Activated CD4-positive, alpha-beta T cell treated with anti-CD3 and anti-CD28 coated beads, Interleukin-2, amount 10 ng/mL, durations not matched to agents 24 days and 14 days (primary cell): Measurements from ENCODE around the gene CAPN8. TPM values are rescaled to one million over a fixed set of nuclear protein-coding genes. Genes with fewer than 3 reads are reported as not detected.

Source experiments
- DNase-seq: peaks from one replicate; pipeline ENCODE4 v3.0.0; 2022
- H3K27ac Mint-ChIP-seq: one replicate; pipeline ENCODE4 v1.8.0; 2022; ENCODE audit warnings: mild to moderate bottlenecking, mixed read lengths
- H3K27me3 Mint-ChIP-seq: one replicate; pipeline ENCODE4 v1.8.0; 2022; ENCODE audit warnings: mixed read lengths
- H3K36me3 Mint-ChIP-seq: one replicate; pipeline ENCODE4 v1.8.0; 2022; ENCODE audit warnings: low read depth, mild to moderate bottlenecking, mixed read lengths
- H3K4me1 Mint-ChIP-seq: one replicate; pipeline ENCODE4 v1.8.0; 2021; ENCODE audit warnings: mixed read lengths
- H3K4me3 Mint-ChIP-seq: one replicate; pipeline ENCODE4 v1.8.0; 2022; ENCODE audit warnings: mild to moderate bottlenecking, moderate library complexity, mixed read lengths
- H3K9me3 Mint-ChIP-seq: one replicate; pipeline ENCODE4 v1.8.0; 2021; ENCODE audit warnings: mixed read lengths
- intact Hi-C: fragments of 100-400 bp; cut with micrococcal nuclease; formaldehyde crosslinking; loops from one replicate; pipeline ENCODE4 v1.15.1; 2023
- total RNA-seq: library from RNA; stranded (reverse); gene quantifications from 2 replicates; pipeline ENCODE4 v1.2.3, GENCODE V29; 2022

The CAPN8 gene
- total RNA-seq, 1 donor from 2014 or later, result not detected

DNA sequence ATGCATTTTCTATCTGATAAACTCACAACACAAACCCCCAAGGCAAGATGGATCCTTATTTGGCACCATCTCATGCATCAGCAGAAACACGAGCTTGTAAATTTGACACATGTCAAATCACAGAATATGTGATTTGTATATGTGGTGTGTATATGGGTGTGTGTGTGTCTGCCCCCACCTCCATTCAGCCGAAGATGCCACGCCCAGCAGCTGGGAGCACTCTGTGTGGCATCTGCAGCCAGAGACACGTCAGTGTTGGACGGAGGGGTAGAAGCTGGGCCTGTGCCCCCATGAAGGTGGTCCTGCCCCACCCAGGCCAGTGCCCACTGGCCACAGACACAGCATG, 108.4 kb downstream of the CAPN8 start:
- Mint-ChIP-seq H3K36me3 (no peaks in the 10 kb centered on the region), H3K4me1 (no peaks in the 10 kb centered on the region), H3K4me3 (no peak overlapping the region), H3K27me3 (no peaks in the 10 kb centered on the region), H3K9me3 (no peaks in the 10 kb centered on the region), H3K27ac (no peak overlapping the region)
- no peak for DNase-seq
- intact Hi-C loops, result no loop called here

- Mint-ChIP-seq H3K36me3 (no peaks in the 10 kb centered on the region), H3K4me3 (no peak overlapping the region), H3K27ac (no peak overlapping the region), H3K27me3 (no peaks in the 10 kb centered on the region), H3K4me1 (no peaks in the 10 kb centered on the region), H3K9me3 (no peaks in the 10 kb centered on the region)
- peak; percentile 80 for DNase-seq
- intact Hi-C loops, result no loop called here
Observed at GRCh38 chr1:223556414-223557129, 108.9 kb downstream of the CAPN8 start.

- no peaks in the 10 kb centered on the region for H3K9me3 Mint-ChIP-seq
- no peaks in the 10 kb centered on the region for H3K4me1 Mint-ChIP-seq
- intact Hi-C loops, result no loop called here
- H3K4me3 Mint-ChIP-seq, result no peak overlapping the region
- H3K27me3 Mint-ChIP-seq, result peaks cover 3% of the 10 kb centered on the region
- no peak for DNase-seq
- H3K27ac Mint-ChIP-seq, result no peak overlapping the region
- no peaks in the 10 kb centered on the region for H3K36me3 Mint-ChIP-seq
Observed at GRCh38 chr1:223553957-223554356, 111.5 kb downstream of the CAPN8 start.

DNA sequence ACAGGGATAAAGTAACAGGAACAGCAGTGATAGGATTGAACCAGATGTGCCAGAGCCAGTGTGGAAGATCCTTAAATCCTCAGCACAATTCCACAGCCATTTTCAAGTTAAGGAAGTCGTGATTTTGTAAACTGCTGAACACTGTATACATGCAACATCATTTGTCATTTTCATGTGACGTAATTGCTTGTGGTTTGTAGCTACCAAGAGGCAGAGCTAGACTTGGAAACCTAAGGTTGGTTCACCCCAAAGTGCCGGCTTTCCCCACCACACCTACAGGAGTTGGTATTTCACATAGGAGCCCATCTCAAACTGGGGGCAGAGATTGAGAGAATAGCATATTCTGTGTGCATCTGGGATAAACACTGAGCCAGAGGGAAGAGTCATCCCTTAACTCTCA, 113.9 kb downstream of the CAPN8 start:
- Mint-ChIP-seq H3K27me3 (peaks cover 10% of the 10 kb centered on the region), H3K4me1 (no peaks in the 10 kb centered on the region), H3K36me3 (no peaks in the 10 kb centered on the region), H3K4me3 (no peak overlapping the region), H3K27ac (no peak overlapping the region), H3K9me3 (peaks cover 4% of the 10 kb centered on the region)
- intact Hi-C loops, result no loop called here
- DNase-seq, result no peak

DNA sequence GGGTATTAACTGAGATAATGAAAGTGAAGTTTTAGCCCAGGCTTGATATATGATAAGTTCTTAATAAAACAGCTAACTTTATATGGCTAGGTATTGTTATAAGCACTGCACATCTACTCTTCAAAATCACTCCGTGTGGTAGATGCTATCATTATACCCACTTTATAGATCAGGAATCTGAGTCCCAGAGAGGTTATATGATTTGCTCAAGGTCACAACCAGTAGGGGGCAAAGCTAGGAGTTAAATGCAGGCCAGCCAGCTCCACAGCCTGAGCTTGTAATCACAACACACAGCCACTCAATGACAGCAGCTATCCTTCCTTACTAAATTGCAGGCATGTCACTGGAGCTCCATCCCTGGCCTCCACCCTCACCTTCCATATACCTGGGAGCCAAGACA, 115.8 kb downstream of the CAPN8 start:
- H3K4me3 Mint-ChIP-seq, result no peak overlapping the region
- H3K4me1 Mint-ChIP-seq, result no peaks in the 10 kb centered on the region
- intact Hi-C loops, result no loop called here
- DNase-seq, result no peak
- no peak overlapping the region for H3K27ac Mint-ChIP-seq
- H3K9me3 Mint-ChIP-seq, result peaks cover 4% of the 10 kb centered on the region
- H3K27me3 Mint-ChIP-seq, result peaks cover 10% of the 10 kb centered on the region
- no peaks in the 10 kb centered on the region for H3K36me3 Mint-ChIP-seq

DNA sequence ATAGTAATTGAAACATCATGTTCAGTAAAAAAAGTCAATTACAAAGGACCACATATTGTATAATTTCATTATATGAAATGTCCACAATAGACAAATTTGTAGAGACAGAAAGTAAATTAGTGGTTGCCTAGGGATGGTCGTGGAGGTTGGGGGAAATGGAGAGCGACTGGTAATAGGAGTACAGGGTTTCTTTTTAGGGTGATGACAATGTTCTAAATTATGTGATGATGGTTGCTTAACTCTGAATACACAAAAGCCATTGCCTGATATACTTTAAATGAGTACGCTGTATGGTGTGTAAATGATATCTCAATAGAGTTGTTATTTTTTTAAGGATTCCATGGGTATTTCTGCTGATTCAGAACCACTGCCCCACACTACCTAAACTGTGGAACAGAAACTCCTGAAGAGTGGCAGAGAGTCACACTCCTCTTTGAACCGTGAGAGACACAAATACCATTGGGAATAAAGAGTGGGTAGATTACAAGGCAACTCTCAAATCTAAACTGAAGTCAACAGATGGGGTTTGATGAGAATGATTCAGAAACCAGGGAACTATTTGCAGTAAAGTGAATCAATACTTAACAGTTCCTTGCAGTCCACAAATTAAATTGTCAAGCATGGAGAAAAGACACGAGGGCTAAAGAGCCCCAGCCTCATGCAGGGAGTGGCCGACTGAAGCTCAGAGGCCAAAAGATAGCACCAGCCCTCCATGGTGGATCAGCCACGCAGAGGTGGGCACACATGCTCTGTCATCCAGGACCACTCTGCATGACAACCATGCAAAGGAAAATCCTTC, 118.0 kb downstream of the CAPN8 start:
- Mint-ChIP-seq H3K9me3 (peaks cover 4% of the 10 kb centered on the region), H3K27ac (no peak overlapping the region), H3K4me1 (no peaks in the 10 kb centered on the region), H3K27me3 (peaks cover 10% of the 10 kb centered on the region), H3K36me3 (no peaks in the 10 kb centered on the region), H3K4me3 (no peak overlapping the region)
- DNase-seq, result no peak
- intact Hi-C loops, result no loop called here

- intact Hi-C loops, result no loop called here
- H3K4me1 Mint-ChIP-seq, result no peaks in the 10 kb centered on the region
- H3K27ac Mint-ChIP-seq, result no peak overlapping the region
- peaks cover 7% of the 10 kb centered on the region for H3K27me3 Mint-ChIP-seq
- peaks cover 4% of the 10 kb centered on the region for H3K9me3 Mint-ChIP-seq
- no peaks in the 10 kb centered on the region for H3K36me3 Mint-ChIP-seq
- no peak overlapping the region for H3K4me3 Mint-ChIP-seq
- no peak for DNase-seq
Observed at GRCh38 chr1:223545343-223545742, 120.2 kb downstream of the CAPN8 start.

- intact Hi-C loops, result no loop called here
- no peaks in the 10 kb centered on the region for H3K36me3 Mint-ChIP-seq
- DNase-seq, result no peak
- peaks cover 7% of the 10 kb centered on the region for H3K27me3 Mint-ChIP-seq
- H3K27ac Mint-ChIP-seq, result no peak overlapping the region
- peaks cover 2% of the 10 kb centered on the region for H3K9me3 Mint-ChIP-seq
- H3K4me3 Mint-ChIP-seq, result no peak overlapping the region
- H3K4me1 Mint-ChIP-seq, result no peaks in the 10 kb centered on the region
Observed at GRCh38 chr1:223543560-223543959, 121.9 kb downstream of the CAPN8 start.

GRCh38 chr1:223542831-223543230, 122.7 kb downstream of the CAPN8 start:
- no peak for DNase-seq
- H3K27ac Mint-ChIP-seq, result no peak overlapping the region
- H3K36me3 Mint-ChIP-seq, result no peaks in the 10 kb centered on the region
- no peaks in the 10 kb centered on the region for H3K4me1 Mint-ChIP-seq
- H3K27me3 Mint-ChIP-seq, result peaks cover 6% of the 10 kb centered on the region
- H3K4me3 Mint-ChIP-seq, result no peak overlapping the region
- H3K9me3 Mint-ChIP-seq, result no peaks in the 10 kb centered on the region
- intact Hi-C loops, result no loop called here

GRCh38 chr1:223540485-223541106, 124.9 kb downstream of the CAPN8 start:
- DNase-seq, result no peak
- Mint-ChIP-seq H3K27me3 (peaks cover 4% of the 10 kb centered on the region), H3K27ac (no peak overlapping the region), H3K4me3 (no peak overlapping the region), H3K36me3 (no peaks in the 10 kb centered on the region), H3K4me1 (no peaks in the 10 kb centered on the region), H3K9me3 (no peaks in the 10 kb centered on the region)
- intact Hi-C loops, result no loop called here

DNA sequence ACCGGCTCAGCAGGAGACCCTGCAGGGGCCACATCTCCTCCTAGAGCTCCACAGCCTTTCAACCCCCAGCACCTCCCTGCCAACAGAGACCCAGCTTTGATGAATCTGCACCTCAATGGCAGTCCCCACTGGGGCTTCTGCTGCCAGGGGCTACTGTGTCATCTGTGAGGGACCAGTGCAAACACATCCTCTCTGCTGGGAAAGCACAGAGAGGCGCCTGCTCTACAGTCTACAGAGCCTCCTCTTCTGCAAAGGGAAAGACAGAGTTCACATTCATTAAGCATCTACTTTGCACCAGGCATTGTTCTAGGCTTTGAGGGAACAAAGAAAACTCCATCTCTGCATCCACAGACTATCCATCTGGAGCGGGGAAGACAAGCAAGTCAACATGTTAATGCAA, 125.8 kb downstream of the CAPN8 start:
- Mint-ChIP-seq H3K4me3 (no peak overlapping the region), H3K36me3 (no peaks in the 10 kb centered on the region), H3K27ac (no peak overlapping the region), H3K27me3 (peaks cover 4% of the 10 kb centered on the region), H3K4me1 (no peaks in the 10 kb centered on the region), H3K9me3 (no peaks in the 10 kb centered on the region)
- intact Hi-C loops, result no loop called here
- no peak for DNase-seq

DNA sequence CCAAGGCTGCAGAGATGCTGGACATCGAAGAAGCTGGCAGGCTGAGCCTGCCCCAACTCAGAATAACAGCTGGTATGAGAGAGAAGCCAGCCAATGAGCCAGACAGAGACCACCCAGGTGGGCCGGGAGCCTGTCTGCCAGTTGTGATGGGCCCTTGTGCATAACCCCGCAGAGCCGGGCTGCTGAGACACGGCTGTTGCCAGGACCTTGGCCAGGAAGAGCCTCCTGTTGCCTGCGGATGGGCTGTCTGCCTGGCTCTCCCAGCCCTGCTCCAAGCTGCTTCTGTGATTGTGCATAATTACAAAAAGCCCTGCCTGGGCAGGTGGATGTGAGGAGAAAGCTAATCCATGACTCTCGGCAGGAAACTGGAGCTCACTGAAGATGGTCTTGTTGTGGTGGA, 126.5 kb downstream of the CAPN8 start:
- DNase-seq, result no peak
- Mint-ChIP-seq H3K4me3 (no peak overlapping the region), H3K9me3 (no peaks in the 10 kb centered on the region), H3K4me1 (no peaks in the 10 kb centered on the region), H3K27ac (no peak overlapping the region), H3K36me3 (no peaks in the 10 kb centered on the region), H3K27me3 (peaks cover 4% of the 10 kb centered on the region)
- intact Hi-C loops, result no loop called here

GRCh38 chr1:223535319-223535718, 130.2 kb downstream of the CAPN8 start:
- Mint-ChIP-seq H3K4me1 (no peaks in the 10 kb centered on the region), H3K36me3 (no peaks in the 10 kb centered on the region), H3K9me3 (no peaks in the 10 kb centered on the region), H3K27me3 (peaks cover 9% of the 10 kb centered on the region), H3K27ac (no peak overlapping the region), H3K4me3 (no peak overlapping the region)
- DNase-seq, result no peak
- intact Hi-C loops, result no loop called here

- no peak for DNase-seq
- Mint-ChIP-seq H3K4me1 (no peaks in the 10 kb centered on the region), H3K27me3 (peaks cover 9% of the 10 kb centered on the region), H3K9me3 (no peaks in the 10 kb centered on the region), H3K4me3 (no peak overlapping the region), H3K36me3 (no peaks in the 10 kb centered on the region), H3K27ac (no peak overlapping the region)
- intact Hi-C loops, result no loop called here
Observed at GRCh38 chr1:223534677-223535076, 130.8 kb downstream of the CAPN8 start.
